Neural progenitor cell (in vitro differentiated cells): Measurements from ENCODE around the gene AMOTL2.

Source experiments
- CTCF ChIP-seq: fragments of 200-600 bp; sonication (generic); IDR thresholded peaks from 2 replicates; pipeline ENCODE4 v1.5.1; 2017; ENCODE audit warnings: antibody characterized with exemption, mild to moderate bottlenecking
- EZH2 ChIP-seq: fragments of 200-600 bp; sonication (generic); IDR thresholded peaks from 2 replicates; pipeline ENCODE4 v1.6.1; 2017; ENCODE audit warnings: antibody characterized with exemption, mild to moderate bottlenecking, moderate library complexity
- EZH2phosphoT487 ChIP-seq: fragments of 200-600 bp; sonication (generic); IDR thresholded peaks from 2 replicates; pipeline ENCODE4 v1.6.1; 2017; ENCODE audit warnings: antibody characterized with exemption

- TF ChIP-seq EZH2: no peak
- no peak for TF ChIP-seq CTCF
- TF ChIP-seq EZH2phosphoT487: no peak
Measured at GRCh38 chr3:134376786-134377426, 2.7 kb upstream of the AMOTL2 start.
